RCC 7860 (cell line): Measurements from ENCODE around the gene SLC2A5.
"Not testable (repeated sequence)": the region's sequence is repeated elsewhere in the genome, so short reads cannot be mapped to it uniquely, and the experiment has no call there.

Source experiments
- DNase-seq: peaks from one replicate; pipeline ENCODE4 v3.0.0-alpha.2; 2015; ENCODE audit warnings: low spot score
- FAIRE-seq: peaks from 2 replicates; lab custom pipeline; 2012; peaks lifted over from hg19 to GRCh38; lab: Jason Lieb, UNC

The SLC2A5 gene

GRCh38 chr1:9038881-9039760 is 30.3 kb downstream of the SLC2A5 start:
- FAIRE-seq (no peak), DNase-seq (no peak)

- DNase-seq: no peak
- FAIRE-seq: no peak
Observed at GRCh38 chr1:9038338-9038650, 31.1 kb downstream of the SLC2A5 start.

GRCh38 chr1:9037476-9038337 is 31.7 kb downstream of the SLC2A5 start:
- FAIRE-seq (no peak), DNase-seq (no peak)

- FAIRE-seq (no peak), DNase-seq (no peak)
Observed at GRCh38 chr1:9035226-9035625, 34.2 kb downstream of the SLC2A5 start.

- DNase-seq (no peak), FAIRE-seq (no peak)
Observed at GRCh38 chr1:9033363-9033762, 36.1 kb downstream of the SLC2A5 start.

GRCh38 chr1:9031484-9032259 is 37.8 kb downstream of the SLC2A5 start:
- DNase-seq (no peak), FAIRE-seq (no peak)

GRCh38 chr1:9031077-9031476 is 38.4 kb downstream of the SLC2A5 start:
- FAIRE-seq, DNase-seq: not testable (repeated sequence)

- no peak for FAIRE-seq
- DNase-seq: no peak
Observed at GRCh38 chr1:9028921-9029705, 40.3 kb downstream of the SLC2A5 start.

GRCh38 chr1:9027307-9027706 is 42.1 kb downstream of the SLC2A5 start:
- no peak for DNase-seq
- no peak for FAIRE-seq

GRCh38 chr1:9025449-9025848 is 44.0 kb downstream of the SLC2A5 start:
- no peak for DNase-seq
- no peak for FAIRE-seq

GRCh38 chr1:9024837-9025236 is 44.6 kb downstream of the SLC2A5 start:
- FAIRE-seq (no peak), DNase-seq (no peak)

- FAIRE-seq (no peak), DNase-seq (no peak)
Observed at GRCh38 chr1:9022773-9023172, 46.7 kb downstream of the SLC2A5 start.

- not testable (repeated sequence) for FAIRE-seq, DNase-seq
Observed at GRCh38 chr1:9022026-9022738, 47.3 kb downstream of the SLC2A5 start.

- no peak for DNase-seq
Observed at GRCh38 chr1:9020305-9020704, 49.1 kb downstream of the SLC2A5 start.

GRCh38 chr1:9019896-9020295 is 49.5 kb downstream of the SLC2A5 start:
- DNase-seq: no peak
- no peak for FAIRE-seq

More at GRCh38 chr1:9020305-9020704, 49.1 kb downstream of the SLC2A5 start:
- no peak for FAIRE-seq

GRCh38 chr1:9018333-9018732 is 51.1 kb downstream of the SLC2A5 start:
- FAIRE-seq: no peak

GRCh38 chr1:9016455-9016854 is 53.0 kb downstream of the SLC2A5 start:
- FAIRE-seq (no peak), DNase-seq (no peak)

More at GRCh38 chr1:9018333-9018732, 51.1 kb downstream of the SLC2A5 start:
- no peak for DNase-seq

- no peak for FAIRE-seq
Observed at GRCh38 chr1:9014475-9015375, 54.7 kb downstream of the SLC2A5 start.

GRCh38 chr1:9013819-9014218 is 55.6 kb downstream of the SLC2A5 start:
- FAIRE-seq (no peak), DNase-seq (no peak)

More at GRCh38 chr1:9014475-9015375, 54.7 kb downstream of the SLC2A5 start:
- DNase-seq: no peak
